ENCODE results near the gene AOPEP. TPM values are rescaled to one million over a fixed set of nuclear protein-coding genes. Genes with fewer than 3 reads are reported as not detected.

Gene AOPEP
- total and polyA plus RNA-seq, 9 of the 15 experiments (the other 6 are each of a cell fraction or from before 2014, with no cell fraction given) = 4.5 to 19.3 (median 13.5) TPM

DNA sequence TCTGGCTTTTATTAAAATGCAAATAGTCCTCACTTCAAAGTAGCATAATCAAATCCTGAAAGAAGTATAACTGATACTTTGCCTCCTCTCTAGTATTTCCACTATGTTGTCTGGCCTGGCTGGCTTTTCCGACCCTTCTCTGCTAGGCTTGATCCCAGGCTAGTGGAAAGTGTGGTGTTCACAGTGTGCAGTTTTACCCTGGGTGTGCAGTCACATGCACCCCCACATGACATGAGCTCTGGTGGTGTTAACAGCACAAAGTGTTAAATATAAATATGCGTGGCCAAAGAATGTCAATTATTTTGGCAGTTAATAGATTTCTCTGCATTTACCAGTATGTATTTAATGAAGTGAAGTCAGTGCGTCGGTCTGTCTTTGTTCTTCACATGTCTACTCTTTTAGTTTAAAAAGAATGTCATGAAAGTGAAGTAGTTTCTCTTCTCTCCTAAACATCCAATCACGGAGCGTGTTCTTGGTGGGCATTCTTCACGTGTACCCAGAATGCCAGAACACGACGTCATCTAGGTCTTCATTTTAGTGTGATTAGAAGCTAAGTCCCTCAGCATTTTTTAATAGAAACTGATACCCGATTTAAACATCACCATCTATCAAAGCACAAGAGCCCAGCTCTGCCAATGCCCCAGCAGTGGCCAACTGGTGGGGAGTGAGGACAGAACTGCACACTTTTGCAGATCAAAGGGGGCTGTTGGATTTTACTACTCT lies 304.6 kb downstream of the AOPEP start:
- H3K9ac ChIP-seq (ENCODE audit: insufficient read depth in 1 of 2, low read depth in 2 of 2, low read length in 2 of 2) = no peak overlapping the region
- H2AFZ ChIP-seq (ENCODE audit: low read depth, low read length) = no peak overlapping the region
- intact Hi-C loops (cut with micrococcal nuclease) = no loop called here
- in situ Hi-C loops (cut with MboI) = no loop called here
- H3K79me2 ChIP-seq (ENCODE audit: control insufficient read depth, insufficient read depth, low read length) = no peaks in the 10 kb centered on the region
- no peaks in the 10 kb centered on the region for H3K9me1 ChIP-seq (ENCODE audit: control insufficient read depth, insufficient read depth, low read length)
- ATAC-seq (no peak), FAIRE-seq (no peak), DNase-seq (ENCODE audit: extremely low read depth in 1 of 4, low spot score in 3 of 4) (no peak)
- TF ChIP-seq ZC3H11A (IDR thresholded peaks at IDR 0.05; ENCODE audit: low read depth, low read length) (no peak), PPARD (CRISPR knock-in tag; IDR thresholded peaks at IDR 0.05) (no peak), ZNF77 (CRISPR knock-in tag; IDR thresholded peaks at IDR 0.05) (no peak), SMARCB1 (IDR thresholded peaks at IDR 0.05; ENCODE audit: insufficient read length, low read depth) (no peak), NR2F6 (CRISPR knock-in tag; IDR thresholded peaks at IDR 0.05) (no peak), KDM4B (IDR thresholded peaks at IDR 0.05; ENCODE audit: borderline replicate concordance in 2 of 2, low read depth in 1 of 2) (no peak)
- TF ChIP-seq, protein P1, sequence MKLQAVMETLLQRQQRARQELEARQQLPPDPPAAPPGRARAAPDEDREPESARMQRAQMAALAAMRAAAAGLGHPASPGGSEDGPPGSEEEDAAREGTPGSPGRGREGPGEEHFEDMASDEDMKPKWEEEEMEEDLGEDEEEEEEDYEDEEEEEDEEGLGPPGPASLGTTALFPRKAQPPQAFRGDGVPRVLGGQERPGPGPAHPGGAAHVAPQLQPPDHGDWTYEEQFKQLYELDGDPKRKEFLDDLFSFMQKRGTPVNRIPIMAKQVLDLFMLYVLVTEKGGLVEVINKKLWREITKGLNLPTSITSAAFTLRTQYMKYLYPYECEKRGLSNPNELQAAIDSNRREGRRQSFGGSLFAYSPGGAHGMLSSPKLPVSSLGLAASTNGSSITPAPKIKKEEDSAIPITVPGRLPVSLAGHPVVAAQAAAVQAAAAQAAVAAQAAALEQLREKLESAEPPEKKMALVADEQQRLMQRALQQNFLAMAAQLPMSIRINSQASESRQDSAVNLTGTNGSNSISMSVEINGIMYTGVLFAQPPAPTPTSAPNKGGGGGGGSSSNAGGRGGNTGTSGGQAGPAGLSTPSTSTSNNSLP (IDR thresholded peaks at IDR 0.05; ENCODE audit: borderline replicate concordance, low read depth, low read length) = no peak
- TF ChIP-seq, protein P2, sequence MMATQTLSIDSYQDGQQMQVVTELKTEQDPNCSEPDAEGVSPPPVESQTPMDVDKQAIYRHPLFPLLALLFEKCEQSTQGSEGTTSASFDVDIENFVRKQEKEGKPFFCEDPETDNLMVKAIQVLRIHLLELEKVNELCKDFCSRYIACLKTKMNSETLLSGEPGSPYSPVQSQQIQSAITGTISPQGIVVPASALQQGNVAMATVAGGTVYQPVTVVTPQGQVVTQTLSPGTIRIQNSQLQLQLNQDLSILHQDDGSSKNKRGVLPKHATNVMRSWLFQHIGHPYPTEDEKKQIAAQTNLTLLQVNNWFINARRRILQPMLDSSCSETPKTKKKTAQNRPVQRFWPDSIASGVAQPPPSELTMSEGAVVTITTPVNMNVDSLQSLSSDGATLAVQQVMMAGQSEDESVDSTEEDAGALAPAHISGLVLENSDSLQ (IDR thresholded peaks at IDR 0.05) = no peak
- TF ChIP-seq, protein P3, sequence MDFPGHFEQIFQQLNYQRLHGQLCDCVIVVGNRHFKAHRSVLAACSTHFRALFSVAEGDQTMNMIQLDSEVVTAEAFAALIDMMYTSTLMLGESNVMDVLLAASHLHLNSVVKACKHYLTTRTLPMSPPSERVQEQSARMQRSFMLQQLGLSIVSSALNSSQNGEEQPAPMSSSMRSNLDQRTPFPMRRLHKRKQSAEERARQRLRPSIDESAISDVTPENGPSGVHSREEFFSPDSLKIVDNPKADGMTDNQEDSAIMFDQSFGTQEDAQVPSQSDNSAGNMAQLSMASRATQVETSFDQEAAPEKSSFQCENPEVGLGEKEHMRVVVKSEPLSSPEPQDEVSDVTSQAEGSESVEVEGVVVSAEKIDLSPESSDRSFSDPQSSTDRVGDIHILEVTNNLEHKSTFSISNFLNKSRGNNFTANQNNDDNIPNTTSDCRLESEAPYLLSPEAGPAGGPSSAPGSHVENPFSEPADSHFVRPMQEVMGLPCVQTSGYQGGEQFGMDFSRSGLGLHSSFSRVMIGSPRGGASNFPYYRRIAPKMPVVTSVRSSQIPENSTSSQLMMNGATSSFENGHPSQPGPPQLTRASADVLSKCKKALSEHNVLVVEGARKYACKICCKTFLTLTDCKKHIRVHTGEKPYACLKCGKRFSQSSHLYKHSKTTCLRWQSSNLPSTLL (IDR thresholded peaks at IDR 0.05) = no peak
- H4K20me1 ChIP-seq (replicated peaks; ENCODE audit: control insufficient read depth, insufficient read depth, low read length) = no peaks in the 10 kb centered on the region; the same call in 1 of the 2 replicates
- no TSS peak for BruUV-seq (replicated peaks)
- 77% methylated on average over 8 of the region's 10 CpGs for WGBS (ENCODE audit: insufficient coverage, low coverage, missing lambda C conversion rate)
- no peaks in the 10 kb centered on the region for H3K27me3 ChIP-seq (ENCODE audit: control insufficient read depth in 2 of 2, insufficient read depth in 2 of 2, low read length in 2 of 2)
- peaks cover 5 to 10% of the 10 kb centered on the region in 2 experiments; a peak in 4 of 5 replicates for H3K4me1 ChIP-seq (replicated peaks in 1 of 2; ENCODE audit: control insufficient read depth in 2 of 2, insufficient read depth in 2 of 2, low read length in 2 of 2)
- no peak overlapping the region for H3K4me3 ChIP-seq
- no peaks in the 10 kb centered on the region for H3K36me3 ChIP-seq (ENCODE audit: control insufficient read depth, insufficient read depth, low read length)
- POLR2A ChIA-PET = interaction anchor here (0.9 kb wide), 1 partner anchor 10 kb away, joined by 3 read pairs; no protein-coding TSS in a partner anchor
- CTCF ChIA-PET (ENCODE audit: low intra/inter-chr PET ratio) = no interaction called here
- no peak overlapping the region for H3K27ac ChIP-seq (ENCODE audit: extremely low read depth, low read depth, low read length)
- no peaks in the 10 kb centered on the region for H3K9me3 ChIP-seq (replicated peaks; ENCODE audit: control insufficient read depth, insufficient read depth, low read depth, low read length)
- H3K4me2 ChIP-seq (ENCODE audit: insufficient read depth, low read length) = no peak overlapping the region

Data from K562 (cell line).